NCI-H146 treated with DMSO at 0.1 percent for 48 hours (cell line): Measurements from ENCODE around the gene RGS11.

Experiments
- DNase-seq: peaks from one replicate; lab custom pipeline; 2025; ENCODE audit not compliant: unreplicated experiment; lab: John Stamatoyannopoulos, UW

Gene RGS11

DNA sequence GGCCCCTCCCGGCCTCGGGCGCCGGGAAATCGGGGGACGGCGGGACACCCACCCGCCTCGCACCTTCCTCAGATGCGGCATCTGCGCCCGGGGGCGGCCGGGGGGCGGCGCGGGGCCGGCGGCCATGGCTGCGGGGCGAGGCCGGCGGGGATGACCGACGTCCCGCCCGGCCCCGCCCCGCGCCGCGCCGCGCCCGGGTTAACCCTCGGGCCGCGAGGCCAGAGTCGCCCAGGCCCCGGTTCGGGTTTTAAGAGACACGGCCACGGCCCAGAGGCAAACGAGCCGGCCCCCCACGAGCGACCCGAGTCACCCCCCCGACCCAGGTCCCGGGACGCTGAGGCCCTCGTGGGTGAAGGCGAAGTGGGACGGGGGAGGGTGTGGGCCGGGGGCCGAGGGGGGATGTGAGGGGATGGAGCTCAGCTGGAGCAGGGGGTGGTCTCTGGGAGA lies at the start of gene RGS11:
RGS11 (minus strand) TSS at position 159 of the 447 bp plus-strand sequence; CDS start at position 126, 33 bp downstream.
- DNase-seq = no peak

DNA sequence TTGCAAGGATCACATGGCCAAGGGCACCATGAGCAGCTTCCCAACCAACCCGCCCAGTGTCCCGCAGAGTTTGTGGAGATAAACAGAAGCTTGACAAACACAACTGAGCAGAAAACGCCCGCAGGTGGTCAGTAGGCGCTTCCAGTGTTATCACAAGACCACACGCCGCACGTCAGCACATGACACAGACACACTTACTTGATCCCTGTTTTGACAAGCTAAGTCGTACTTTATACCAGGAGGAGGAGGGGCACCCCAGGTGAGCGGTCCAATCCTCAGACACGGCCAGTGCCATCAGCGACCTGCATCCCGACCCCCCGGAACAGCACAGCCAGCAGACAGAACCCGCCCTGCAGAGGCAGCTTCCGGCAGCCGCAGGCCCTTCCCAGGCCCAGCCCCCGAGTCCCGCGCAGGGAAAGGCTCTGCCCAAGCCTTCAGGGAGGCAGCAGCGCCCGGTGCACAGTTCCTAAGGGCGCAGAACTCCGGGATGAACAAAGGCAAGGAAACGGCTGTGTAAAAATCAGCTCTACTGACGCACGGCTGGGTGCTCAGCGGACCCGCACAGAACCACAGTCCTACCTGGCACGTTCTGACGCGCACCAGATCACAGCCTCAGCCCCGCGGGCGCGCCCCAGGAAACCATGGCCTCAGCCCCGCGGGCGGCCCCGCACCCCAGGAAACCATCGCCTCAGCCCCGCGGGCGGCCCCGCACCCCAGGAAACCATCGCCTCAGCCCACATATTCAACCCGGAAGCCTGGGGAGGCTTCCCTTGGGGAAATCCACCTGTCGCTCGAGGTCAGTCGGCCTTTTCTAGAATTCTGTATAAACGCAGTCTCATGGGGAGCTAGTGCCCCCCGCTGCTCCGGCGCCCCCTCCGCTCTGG lies 48.9 kb upstream of the RGS11 start:
- DNase-seq = peak; percentile 69

GRCh38 chr16:324201-324450 lies 48.4 kb upstream of the RGS11 start:
- no peak for DNase-seq

GRCh38 chr16:322476-323143 lies 46.9 kb upstream of the RGS11 start:
- no peak for DNase-seq

GRCh38 chr16:321532-321931 lies 45.8 kb upstream of the RGS11 start:
- DNase-seq = no peak

DNA sequence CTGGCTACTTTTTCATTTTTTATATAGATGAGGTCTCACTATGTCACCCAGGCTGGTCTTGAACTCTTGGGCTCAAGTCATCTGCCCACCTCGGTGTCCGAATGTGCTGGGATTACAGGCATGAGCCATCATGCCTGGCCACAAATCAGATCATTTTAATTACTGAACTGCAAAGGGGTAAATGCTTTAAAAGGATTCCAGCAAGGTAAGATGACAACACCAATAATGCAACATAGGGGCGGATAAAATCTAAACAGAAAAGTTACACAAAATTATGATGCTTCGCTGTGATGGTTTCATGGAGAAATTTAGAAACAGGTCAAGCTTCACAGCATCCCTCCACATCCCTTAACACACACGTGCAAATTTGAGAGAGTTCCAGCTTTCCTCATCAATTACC lies 44.5 kb upstream of the RGS11 start:
- DNase-seq = no peak

GRCh38 chr16:318628-319027 lies 42.9 kb upstream of the RGS11 start:
- DNase-seq = peak; percentile 8

- no peak for DNase-seq
These were observed 41.8 kb upstream of the RGS11 start for GRCh38 chr16:317583-317982.

- no peak for DNase-seq
These were observed 41.2 kb upstream of the RGS11 start for GRCh38 chr16:316741-317464.

GRCh38 chr16:314795-315299 lies 39.1 kb upstream of the RGS11 start:
- no peak for DNase-seq

GRCh38 chr16:314351-314750 lies 38.6 kb upstream of the RGS11 start:
- DNase-seq = no peak

- DNase-seq = no peak
These were observed 36.0 kb upstream of the RGS11 start for GRCh38 chr16:311725-312124.

- no peak for DNase-seq
These were observed 33.7 kb upstream of the RGS11 start for GRCh38 chr16:309476-309875.

DNA sequence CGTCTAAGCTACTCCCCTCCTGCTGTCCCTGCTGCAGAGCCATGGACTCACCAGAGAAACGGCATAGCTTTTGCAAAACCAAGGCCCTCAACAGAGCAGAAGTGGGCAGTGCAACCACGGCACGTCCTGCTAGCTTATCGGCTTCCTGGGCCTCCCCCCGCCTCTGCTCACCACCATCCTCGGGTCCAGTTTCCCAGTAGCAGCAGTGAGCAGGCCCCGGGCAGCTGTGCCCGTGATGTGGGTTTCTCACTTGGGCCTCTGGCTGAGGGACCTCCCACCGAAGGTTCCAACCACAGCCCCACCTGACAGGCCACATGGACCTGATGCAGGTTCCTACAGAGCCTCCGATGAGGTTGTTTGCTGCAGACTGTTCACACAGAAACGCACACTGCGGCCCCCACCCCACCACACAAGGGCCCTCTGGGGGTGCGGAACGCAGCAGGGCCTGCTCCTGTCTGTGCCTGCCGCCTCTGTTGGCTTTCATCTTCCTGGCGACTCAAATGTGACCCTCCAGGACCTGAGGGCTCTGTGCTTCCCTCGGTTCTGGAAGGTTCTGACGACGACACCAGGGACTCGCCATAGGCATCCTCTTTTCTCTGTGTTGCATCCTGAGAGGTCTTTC lies 32.1 kb upstream of the RGS11 start:
- DNase-seq = no peak

GRCh38 chr16:306911-307370 lies 31.2 kb upstream of the RGS11 start:
- no peak for DNase-seq

- DNase-seq = no peak
These were observed 30.3 kb upstream of the RGS11 start for GRCh38 chr16:305916-306626.

GRCh38 chr16:303760-304505 lies 28.2 kb upstream of the RGS11 start:
- no peak for DNase-seq

GRCh38 chr16:301950-302349 lies 26.2 kb upstream of the RGS11 start:
- DNase-seq = no peak

DNA sequence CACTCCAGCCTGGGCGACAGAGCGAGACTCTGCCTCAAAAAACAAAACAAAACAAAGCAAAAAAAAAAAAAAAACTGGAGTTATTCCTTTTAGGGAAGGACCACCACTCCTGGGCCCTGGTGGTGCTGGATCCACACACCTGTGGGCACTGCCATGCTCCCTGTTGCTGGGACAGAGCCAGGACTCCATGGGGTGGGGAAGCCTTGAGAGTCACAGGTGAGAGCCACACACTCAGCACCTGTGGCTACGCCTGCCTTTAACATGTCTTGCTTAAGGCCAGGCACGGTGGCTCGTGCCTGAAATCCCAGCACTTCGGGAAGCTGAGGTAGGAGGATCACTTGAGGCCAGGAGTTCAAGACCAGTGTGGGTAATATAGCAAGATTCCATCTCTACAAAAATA lies 25.5 kb upstream of the RGS11 start:
- no peak for DNase-seq

DNA sequence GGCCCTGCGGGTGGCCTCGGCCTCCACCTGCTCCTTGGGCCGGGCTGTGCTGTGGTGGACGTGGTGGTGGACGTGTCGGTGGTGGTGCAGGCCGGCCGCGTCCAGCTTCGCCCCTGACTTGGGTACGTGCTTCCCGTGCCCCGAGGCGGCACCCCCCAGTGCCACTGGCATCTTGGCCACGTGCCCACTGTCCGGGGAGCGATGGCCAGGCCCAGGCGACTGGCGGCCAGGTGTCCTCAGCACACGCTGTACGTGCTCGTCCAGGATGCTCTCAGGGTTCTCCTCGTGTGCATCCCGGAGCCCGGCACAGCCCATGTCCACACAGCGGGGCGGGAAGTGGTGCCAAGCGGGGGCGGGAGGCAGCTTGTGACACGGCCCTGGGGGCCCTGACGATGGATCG lies 22.1 kb upstream of the RGS11 start:
- no peak for DNase-seq
